CD4-positive, alpha-beta T cell (primary cell): ENCODE measurements around the gene PIGU. TPM values are rescaled to one million over a fixed set of nuclear protein-coding genes. Genes with fewer than 3 reads are reported as not detected.

ENCODE experiments used
- ATAC-seq: fragments of 200-7000 bp; cut with Tn5 transposase; one replicate; pipeline ENCODE4 v1.10.0; 2022; ENCODE audit warnings: mild to moderate bottlenecking; ENCODE audit not compliant: poor library complexity
- CTCF ChIA-PET: fragments of 350-600 bp; sonication (Branson Sonifier 250); formaldehyde crosslinking; loops from one replicate; lab custom pipeline; 2021; ENCODE audit warnings: antibody characterized with exemption, inconsistent platforms; lab: Charles Lee
- POLR2A ChIA-PET: fragments of 350-600 bp; sonication (Branson Sonifier 250); formaldehyde crosslinking; loops from one replicate; lab custom pipeline; 2021; ENCODE audit warnings: antibody characterized with exemption, inconsistent platforms; lab: Charles Lee
- DNase-seq, 14 experiments: peaks; one replicate each; pipeline ENCODE4 v3.0.0-alpha.2; 2013 to 2020; ENCODE audit warnings: mixed read lengths in 2 of 14
- H3K27ac ChIP-seq, 2 donors: one replicate each; pipeline versions ENCODE4 v1.5.1 to v1.7.0; 2013; ENCODE audit warnings: low read length in 2 of 2, low read depth in 1 of 2, mild to moderate bottlenecking in 1 of 2
- H3K27me3 ChIP-seq, 2 experiments: 1 replicate in 1 of 2; 2 replicates in 1 of 2; pipeline versions ENCODE4 v1.6.1 to v1.7.0; 2013; ENCODE audit warnings: low read length in 2 of 2, control low read depth in 1 of 2, mild to moderate bottlenecking in 1 of 2, moderate library complexity in 1 of 2; ENCODE audit not compliant: insufficient read depth in 2 of 2, control insufficient read depth in 1 of 2
- H3K36me3 ChIP-seq: one replicate; pipeline ENCODE4 v1.6.1; 2013; ENCODE audit warnings: low read length, control low read depth; ENCODE audit not compliant: insufficient read depth
- H3K4me1 ChIP-seq: one replicate; pipeline ENCODE4 v1.6.1; 2013; ENCODE audit warnings: low read length, control low read depth; ENCODE audit not compliant: insufficient read depth
- H3K4me3 ChIP-seq: one replicate; pipeline ENCODE4 v1.5.1; 2013; ENCODE audit warnings: mild to moderate bottlenecking, low read length, moderate library complexity
- H3K9me3 ChIP-seq, 2 experiments: 1 replicate in 1 of 2; 2 replicates in 1 of 2; pipeline versions ENCODE4 v1.6.1 to v1.7.0; 2013; ENCODE audit warnings: low read length in 2 of 2, mild to moderate bottlenecking in 2 of 2, control low read depth in 1 of 2, moderate library complexity in 1 of 2; ENCODE audit not compliant: control insufficient read depth in 1 of 2, insufficient read depth in 1 of 2
- H3K27ac Mint-ChIP-seq: one replicate; pipeline ENCODE4 v1.8.0; 2020; ENCODE audit warnings: mixed read lengths
- H3K27me3 Mint-ChIP-seq: one replicate; pipeline ENCODE4 v1.8.0; 2021; ENCODE audit warnings: mixed read lengths
- H3K36me3 Mint-ChIP-seq: one replicate; pipeline ENCODE4 v1.8.0; 2021; ENCODE audit warnings: low read depth, mixed read lengths
- H3K4me1 Mint-ChIP-seq: one replicate; pipeline ENCODE4 v1.8.0; 2021; ENCODE audit warnings: low read depth, mixed read lengths
- H3K4me3 Mint-ChIP-seq: one replicate; pipeline ENCODE4 v1.8.0; 2020; ENCODE audit warnings: mild to moderate bottlenecking, mixed read lengths
- H3K9me3 Mint-ChIP-seq: one replicate; pipeline ENCODE4 v1.8.0; 2020; ENCODE audit warnings: mixed read lengths
- intact Hi-C, 2 experiments: fragments of 100-400 bp; cut with DNase I in 1 of 2; cut with micrococcal nuclease in 1 of 2; formaldehyde crosslinking; loops; one replicate each; pipeline versions ENCODE4 v1.15.1 to v1.9.0; 2023 to 2025; cut with DNase I, micrococcal nuclease
- total RNA-seq, 174 experiments: library from RNA in 2 of 174; stranded (reverse) in 2 of 174; gene quantifications; one replicate each; pipeline ENCODE4 v1.2.3 and lab custom pipeline; 2021 to 2026
- TF ChIP-seq, protein P1 (sequence below): fragments of 200-600 bp; IDR thresholded peaks from one replicate; pipeline ENCODE4 v1.8.0; 2022; ENCODE audit warnings: antibody characterized with exemption, mild to moderate bottlenecking

PIGU gene
- total RNA-seq, 2 experiments from 2014 or later: 4.6 to 5.5 TPM

DNA sequence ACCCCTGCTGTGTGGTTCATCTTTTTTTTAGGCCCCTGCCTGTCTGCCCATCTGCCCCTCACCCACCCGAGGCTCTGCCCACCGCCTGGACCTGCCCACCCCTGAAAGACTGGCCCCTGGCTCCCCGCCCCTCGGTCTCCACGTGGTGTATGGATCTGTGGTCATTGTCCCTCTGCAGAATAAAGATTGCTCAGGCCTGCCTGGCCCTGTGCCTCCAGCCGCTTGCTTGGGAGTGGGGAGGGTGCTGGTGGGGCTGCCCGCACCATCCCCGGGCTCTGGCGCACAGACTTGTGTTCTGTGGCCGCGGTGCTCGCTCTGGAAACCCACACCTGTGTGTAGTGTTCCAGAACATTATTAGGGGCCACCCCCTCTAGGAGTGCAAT, 116.8 kb downstream of the PIGU start:
- Mint-ChIP-seq H3K4me3 (peak overlapping the region; percentile 86), H3K27ac (peak overlapping the region; percentile 90), H3K4me1 (peaks cover 14% of the 10 kb centered on the region), H3K9me3 (no peaks in the 10 kb centered on the region), H3K36me3 (peaks cover 5% of the 10 kb centered on the region), H3K27me3 (no peaks in the 10 kb centered on the region)
- ChIA-PET CTCF (no interaction called here), POLR2A (interaction anchor here (0.7 kb wide), 1 partner anchor 44 kb away, joined by 3 read pairs; the partner anchor contains the start of gene DYNLRB1)
- no peaks in the 10 kb centered on the region for H3K9me3 ChIP-seq
- DNase-seq (peak in 1 of 14 experiments; percentile 27), ATAC-seq (no peak)
- H3K27ac ChIP-seq: no peak overlapping the region
- intact Hi-C loops: loop anchor here in 1 of 2 experiments (5.0 kb wide), 1 partner anchor 117 kb away; the partner anchor contains the start of gene PIGU
- H3K36me3 ChIP-seq: no peaks in the 10 kb centered on the region
- TF ChIP-seq, protein P1, sequence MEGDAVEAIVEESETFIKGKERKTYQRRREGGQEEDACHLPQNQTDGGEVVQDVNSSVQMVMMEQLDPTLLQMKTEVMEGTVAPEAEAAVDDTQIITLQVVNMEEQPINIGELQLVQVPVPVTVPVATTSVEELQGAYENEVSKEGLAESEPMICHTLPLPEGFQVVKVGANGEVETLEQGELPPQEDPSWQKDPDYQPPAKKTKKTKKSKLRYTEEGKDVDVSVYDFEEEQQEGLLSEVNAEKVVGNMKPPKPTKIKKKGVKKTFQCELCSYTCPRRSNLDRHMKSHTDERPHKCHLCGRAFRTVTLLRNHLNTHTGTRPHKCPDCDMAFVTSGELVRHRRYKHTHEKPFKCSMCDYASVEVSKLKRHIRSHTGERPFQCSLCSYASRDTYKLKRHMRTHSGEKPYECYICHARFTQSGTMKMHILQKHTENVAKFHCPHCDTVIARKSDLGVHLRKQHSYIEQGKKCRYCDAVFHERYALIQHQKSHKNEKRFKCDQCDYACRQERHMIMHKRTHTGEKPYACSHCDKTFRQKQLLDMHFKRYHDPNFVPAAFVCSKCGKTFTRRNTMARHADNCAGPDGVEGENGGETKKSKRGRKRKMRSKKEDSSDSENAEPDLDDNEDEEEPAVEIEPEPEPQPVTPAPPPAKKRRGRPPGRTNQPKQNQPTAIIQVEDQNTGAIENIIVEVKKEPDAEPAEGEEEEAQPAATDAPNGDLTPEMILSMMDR: no peak
- H3K4me1 ChIP-seq: peaks cover 11% of the 10 kb centered on the region
- no peaks in the 10 kb centered on the region for H3K27me3 ChIP-seq
- no peak overlapping the region for H3K4me3 ChIP-seq

DNA sequence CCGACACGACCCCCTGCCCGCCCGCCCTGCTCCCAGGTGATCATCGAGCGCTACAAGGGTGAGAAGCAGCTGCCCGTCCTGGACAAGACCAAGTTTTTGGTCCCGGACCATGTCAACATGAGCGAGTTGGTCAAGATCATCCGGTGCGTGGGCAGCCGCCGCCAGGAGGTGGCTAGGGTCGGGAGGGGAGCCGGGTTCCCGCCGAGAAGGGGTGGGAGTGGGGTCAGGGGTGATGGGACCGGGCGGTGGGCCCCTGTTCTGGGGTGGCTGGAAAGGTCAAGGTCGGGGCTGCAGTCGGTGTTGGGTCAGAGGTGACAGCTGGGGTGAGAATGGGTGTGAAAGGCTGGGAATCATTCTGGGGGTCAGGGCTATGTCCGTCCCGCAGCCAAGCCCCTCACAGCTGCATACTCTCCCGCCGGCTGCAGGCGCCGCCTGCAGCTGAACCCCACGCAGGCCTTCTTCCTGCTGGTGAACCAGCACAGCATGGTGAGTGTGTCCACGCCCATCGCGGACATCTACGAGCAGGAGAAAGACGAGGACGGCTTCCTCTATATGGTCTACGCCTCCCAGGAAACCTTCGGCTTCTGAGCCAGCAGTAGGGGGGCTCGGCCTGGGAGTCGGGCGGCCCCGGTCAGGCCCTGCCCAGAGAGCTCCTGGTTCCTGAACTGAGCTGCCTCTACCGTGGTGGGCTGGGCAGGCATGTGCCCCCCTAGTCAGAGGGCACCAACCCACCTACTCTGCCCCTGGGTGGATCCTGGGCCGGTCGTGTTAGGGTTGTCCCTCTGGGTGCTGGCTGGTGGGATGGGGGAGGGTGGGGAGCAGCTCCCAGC, 117.4 kb downstream of the PIGU start:
- Histone ChIP-seq H3K4me1 (peaks cover 11% of the 10 kb centered on the region), H3K27ac (peak overlapping the region in 1 of 2 donors; percentile 21), H3K27me3 (no peaks in the 10 kb centered on the region), H3K9me3 (no peaks in the 10 kb centered on the region), H3K4me3 (no peak overlapping the region), H3K36me3 (no peaks in the 10 kb centered on the region)
- intact Hi-C loops: loop anchor here (5.0 kb wide), 4 partner anchors 118 to 1067 kb away; partner anchors contain the start of genes CBFA2T2 (in 1 of the 2), PIGU (in 1 of the 2) and TP53INP2 (in 1 of the 2)
- Mint-ChIP-seq H3K4me3 (peak overlapping the region; percentile 84), H3K4me1 (peaks cover 14% of the 10 kb centered on the region), H3K36me3 (peaks cover 2% of the 10 kb centered on the region), H3K27ac (peak overlapping the region; percentile 90), H3K27me3 (no peaks in the 10 kb centered on the region), H3K9me3 (no peaks in the 10 kb centered on the region)
- CTCF ChIA-PET: no interaction called here
- DNase-seq (peak in 2 of 14 experiments; percentile 38 to 59), ATAC-seq (no peak)
- TF ChIP-seq, protein P1: no peak
- POLR2A ChIA-PET: interaction anchor here (1.1 to 2.1 kb wide), 2 partner anchors 8 to 44 kb away, joined by 3 to 17 read pairs; partner anchors contain the start of gene DYNLRB1

DNA sequence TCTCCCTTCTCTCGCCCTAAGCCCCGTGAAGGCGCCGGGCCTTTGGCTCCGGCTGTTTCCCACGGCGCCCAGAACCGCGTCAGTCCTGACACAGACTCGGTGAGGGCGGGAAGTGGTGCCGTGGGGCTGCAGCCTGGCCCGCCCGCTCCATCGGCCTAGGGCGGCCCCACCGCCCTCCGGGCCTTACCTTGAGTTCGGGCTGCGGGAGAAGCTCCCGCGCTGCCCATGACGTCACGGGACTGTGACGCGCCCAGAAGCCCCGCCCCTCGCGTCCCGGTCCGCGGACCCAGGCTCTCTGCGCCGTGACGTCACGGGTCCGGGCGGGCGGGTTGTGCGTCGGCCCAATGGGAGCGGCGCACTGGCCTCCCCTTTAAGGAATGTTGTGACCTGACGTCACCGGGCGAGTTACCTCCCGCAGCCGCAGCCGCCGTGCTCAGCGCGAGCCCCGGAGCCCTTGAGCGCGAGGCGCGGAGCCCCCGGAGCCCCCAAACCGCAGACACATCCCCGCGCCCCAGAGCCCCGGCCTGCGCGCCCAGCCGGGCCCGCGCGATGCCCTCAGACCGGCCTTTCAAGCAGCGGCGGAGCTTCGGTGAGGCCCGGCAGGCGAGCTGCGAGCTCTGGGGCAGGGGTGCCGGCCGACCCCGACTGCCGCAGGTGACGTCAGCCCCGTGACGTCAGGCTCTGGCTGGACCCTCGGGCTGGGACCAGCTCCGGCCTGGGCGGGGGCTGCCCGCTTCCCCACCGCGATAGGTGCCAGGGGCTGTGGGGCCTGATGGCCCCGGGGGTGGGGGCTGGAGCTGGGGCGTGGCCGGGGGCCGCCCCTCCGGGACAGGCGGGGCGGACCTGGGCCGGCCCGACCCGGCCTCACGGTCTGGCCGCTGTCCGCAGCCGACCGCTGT, 118.3 kb downstream of the PIGU start, which contains the start of gene MAP1LC3A:
TSS of gene MAP1LC3A (plus strand) at position 399 of the 899 bp plus-strand sequence. CDS start at position 550, 151 bp downstream.
- Mint-ChIP-seq H3K27ac (peak within 1 kb of the TSS; percentile 90), H3K4me1 (peaks cover 14% of the 10 kb centered on the region), H3K27me3 (no peaks in the 10 kb centered on the region), H3K4me3 (peak within 1 kb of the TSS; percentile 84), H3K9me3 (no peaks in the 10 kb centered on the region), H3K36me3 (no peaks in the 10 kb centered on the region)
- ChIA-PET POLR2A (interaction anchor here (0.6 to 2.1 kb wide), 6 partner anchors 8 to 195 kb away, joined by 3 to 17 read pairs (median 3); partner anchors contain the start of genes DYNLRB1, ITCH and PIGU), CTCF (interaction anchor here (1.0 to 1.7 kb wide), 2 partner anchors 20 to 246 kb away, joined by 4 to 5 read pairs; no protein-coding TSS in a partner anchor)
- DNase-seq (peak; percentile 71 to 98 (median 92)), ATAC-seq (peak; percentile 81)
- no peaks in the 10 kb centered on the region for H3K36me3 ChIP-seq
- intact Hi-C loops: loop anchor here (1.0 to 5.0 kb wide), 4 partner anchors 144 to 1066 kb away; partner anchors contain the start of genes AHCY (in 1 of the 2), CBFA2T2 (in 1 of the 2) and TP53INP2 (in 1 of the 2)
- H3K27ac ChIP-seq: peak within 1 kb of the TSS; percentile 87 to 94
- H3K27me3 ChIP-seq: no peaks in the 10 kb centered on the region
- peaks cover 11% of the 10 kb centered on the region for H3K4me1 ChIP-seq
- no peaks in the 10 kb centered on the region for H3K9me3 ChIP-seq
- TF ChIP-seq, protein P1: no peak
- H3K4me3 ChIP-seq: peak within 1 kb of the TSS; percentile 82
